ENCODE results near the gene POP4. TPM values are rescaled to one million over a fixed set of nuclear protein-coding genes. Genes with fewer than 3 reads are reported as not detected.
"Not testable (repeated sequence)": the region's sequence is repeated elsewhere in the genome, so short reads cannot be mapped to it uniquely, and the experiment has no call there.

POP4 gene
- total RNA-seq, 4 donors from 2014 or later, result 35.4 to 76.8 (median 62.6) TPM

GRCh38 chr19:29622166-29623070 is 16.3 kb downstream of the POP4 start:
- no peaks in the 10 kb centered on the region for H3K4me1 ChIP-seq

GRCh38 chr19:29623726-29624488 is 17.8 kb downstream of the POP4 start:
- 69% methylated on average over 16 of the region's 18 CpGs for WGBS
- Histone ChIP-seq H3K4me1 (no peaks in the 10 kb centered on the region), H3K9me3 (no peaks in the 10 kb centered on the region), H3K4me3 (no peak overlapping the region), H3K27me3 (no peaks in the 10 kb centered on the region), H3K36me3 (no peaks in the 10 kb centered on the region), H3K27ac (no peak overlapping the region)
- TF ChIP-seq POLR2AphosphoS5 (IDR thresholded peaks at IDR 0.05), result no peak
- no peak for TF ChIP-seq POLR2A (IDR thresholded peaks at IDR 0.05)
- TF ChIP-seq EP300 (IDR thresholded peaks at IDR 0.05), result no peak
- TF ChIP-seq CTCF (IDR thresholded peaks at IDR 0.05), result no peak
- no peak for DNase-seq (ENCODE audit: low spot score in 2 of 2)

More at GRCh38 chr19:29622166-29623070, 16.3 kb downstream of the POP4 start:
- Histone ChIP-seq H3K4me3 (no peak overlapping the region), H3K27ac (no peak overlapping the region), H3K36me3 (no peaks in the 10 kb centered on the region), H3K9me3 (no peaks in the 10 kb centered on the region), H3K27me3 (no peaks in the 10 kb centered on the region)
- 76% methylated on average over 13 of the region's 23 CpGs for WGBS
- TF ChIP-seq POLR2AphosphoS5 (IDR thresholded peaks at IDR 0.05) (no peak), POLR2A (IDR thresholded peaks at IDR 0.05) (no peak), EP300 (IDR thresholded peaks at IDR 0.05) (no peak), CTCF (IDR thresholded peaks at IDR 0.05) (no peak)
- no peak for DNase-seq (ENCODE audit: low spot score in 2 of 2)

- H3K27ac ChIP-seq, result no peak overlapping the region
- 54% methylated on average over 6 of the region's 6 CpGs for WGBS
- no peaks in the 10 kb centered on the region for H3K27me3 ChIP-seq
- H3K9me3 ChIP-seq, result no peaks in the 10 kb centered on the region
- TF ChIP-seq EP300 (IDR thresholded peaks at IDR 0.05) (no peak), CTCF (IDR thresholded peaks at IDR 0.05) (no peak), POLR2AphosphoS5 (IDR thresholded peaks at IDR 0.05) (no peak), POLR2A (IDR thresholded peaks at IDR 0.05) (no peak)
- H3K36me3 ChIP-seq, result no peaks in the 10 kb centered on the region
- no peak for DNase-seq (ENCODE audit: low spot score in 2 of 2)
- no peaks in the 10 kb centered on the region for H3K4me1 ChIP-seq
- H3K4me3 ChIP-seq, result no peak overlapping the region
Measured at GRCh38 chr19:29624489-29625185, 18.6 kb downstream of the POP4 start.

GRCh38 chr19:29625186-29625651 is 19.1 kb downstream of the POP4 start:
- no peak for DNase-seq (ENCODE audit: low spot score in 2 of 2)
- H3K4me3 ChIP-seq, result no peak overlapping the region
- no peaks in the 10 kb centered on the region for H3K36me3 ChIP-seq
- TF ChIP-seq POLR2AphosphoS5 (IDR thresholded peaks at IDR 0.05), result no peak
- no peak for TF ChIP-seq EP300 (IDR thresholded peaks at IDR 0.05)
- TF ChIP-seq POLR2A (IDR thresholded peaks at IDR 0.05), result no peak
- 72% methylated on average over 9 of the region's 9 CpGs for WGBS
- H3K27me3 ChIP-seq, result no peaks in the 10 kb centered on the region
- H3K9me3 ChIP-seq, result no peaks in the 10 kb centered on the region
- H3K4me1 ChIP-seq, result no peaks in the 10 kb centered on the region
- no peak overlapping the region for H3K27ac ChIP-seq

- no peak for TF ChIP-seq POLR2AphosphoS5 (IDR thresholded peaks at IDR 0.05)
- TF ChIP-seq EP300 (IDR thresholded peaks at IDR 0.05), result no peak
- TF ChIP-seq CTCF (IDR thresholded peaks at IDR 0.05), result no peak
- TF ChIP-seq POLR2A (IDR thresholded peaks at IDR 0.05), result no peak
- no peaks in the 10 kb centered on the region for H3K27me3 ChIP-seq
- H3K27ac ChIP-seq, result no peak overlapping the region
- H3K9me3 ChIP-seq, result no peaks in the 10 kb centered on the region
- no peak for DNase-seq (ENCODE audit: low spot score in 2 of 2)
- no peaks in the 10 kb centered on the region for H3K36me3 ChIP-seq
- H3K4me1 ChIP-seq, result no peaks in the 10 kb centered on the region
- WGBS, result 90% methylated on average over 7 of the region's 7 CpGs
- no peak overlapping the region for H3K4me3 ChIP-seq
Measured at GRCh38 chr19:29626386-29626785, 20.3 kb downstream of the POP4 start.

- not testable (repeated sequence) for H3K4me3 ChIP-seq; H3K27ac ChIP-seq; H3K4me1 ChIP-seq; DNase-seq (ENCODE audit: low spot score in 2 of 2); H3K27me3 ChIP-seq; H3K9me3 ChIP-seq; H3K36me3 ChIP-seq
- 82% methylated on average over 9 of the region's 9 CpGs for WGBS
Measured at GRCh38 chr19:29626832-29627231, 20.7 kb downstream of the POP4 start.

Measured in suprapubic skin (tissue), 4 donors.